Measurements from ENCODE around the gene BICD2. TPM values are rescaled to one million over a fixed set of nuclear protein-coding genes. Genes with fewer than 3 reads are reported as not detected.

BICD2 gene
- total and polyA plus RNA-seq, 10 of the 15 experiments (the other 5 are each of a cell fraction or from before 2014, with no cell fraction given), result 5.3 to 25.5 (median 14.4) TPM

DNA sequence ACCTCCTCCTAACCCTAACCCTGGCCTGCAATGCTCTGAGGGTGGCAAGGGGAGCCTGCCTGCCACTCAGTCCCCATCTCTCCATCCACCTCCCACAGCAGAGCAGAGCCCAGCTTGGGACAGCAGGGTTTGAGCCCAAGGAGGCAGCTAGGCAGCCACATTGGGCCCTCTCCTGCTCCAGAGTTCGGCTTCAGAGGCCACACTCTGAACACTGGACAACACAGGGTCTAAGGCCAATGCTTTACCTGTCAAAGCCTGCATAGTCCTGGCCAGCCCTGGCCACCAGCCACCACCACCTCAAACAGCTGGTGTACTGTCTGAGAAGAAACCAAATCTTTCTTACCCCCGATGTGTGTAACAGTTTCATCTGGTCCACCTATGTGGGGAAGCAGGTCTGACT is 5.2 kb downstream of the BICD2 start (continued):
- TF ChIP-seq, protein P1, sequence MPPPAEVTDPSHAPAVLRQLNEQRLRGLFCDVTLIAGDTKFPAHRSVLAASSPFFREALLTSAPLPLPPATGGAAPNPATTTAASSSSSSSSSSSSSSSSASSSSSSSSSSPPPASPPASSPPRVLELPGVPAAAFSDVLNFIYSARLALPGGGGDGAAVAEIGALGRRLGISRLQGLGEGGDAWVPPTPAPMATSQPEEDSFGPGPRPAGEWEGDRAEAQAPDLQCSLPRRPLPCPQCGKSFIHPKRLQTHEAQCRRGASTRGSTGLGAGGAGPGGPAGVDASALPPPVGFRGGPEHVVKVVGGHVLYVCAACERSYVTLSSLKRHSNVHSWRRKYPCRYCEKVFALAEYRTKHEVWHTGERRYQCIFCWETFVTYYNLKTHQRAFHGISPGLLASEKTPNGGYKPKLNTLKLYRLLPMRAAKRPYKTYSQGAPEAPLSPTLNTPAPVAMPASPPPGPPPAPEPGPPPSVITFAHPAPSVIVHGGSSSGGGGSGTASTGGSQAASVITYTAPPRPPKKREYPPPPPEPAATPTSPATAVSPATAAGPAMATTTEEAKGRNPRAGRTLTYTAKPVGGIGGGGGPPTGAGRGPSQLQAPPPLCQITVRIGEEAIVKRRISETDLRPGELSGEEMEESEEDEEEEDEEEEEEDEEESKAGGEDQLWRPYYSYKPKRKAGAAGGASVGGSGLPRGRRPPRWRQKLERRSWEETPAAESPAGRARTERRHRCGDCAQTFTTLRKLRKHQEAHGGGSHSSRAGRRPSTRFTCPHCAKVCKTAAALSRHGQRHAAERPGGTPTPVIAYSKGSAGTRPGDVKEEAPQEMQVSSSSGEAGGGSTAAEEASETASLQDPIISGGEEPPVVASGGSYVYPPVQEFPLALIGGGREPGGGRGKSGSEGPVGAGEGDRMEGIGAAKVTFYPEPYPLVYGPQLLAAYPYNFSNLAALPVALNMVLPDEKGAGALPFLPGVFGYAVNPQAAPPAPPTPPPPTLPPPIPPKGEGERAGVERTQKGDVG (CRISPR knock-in tag; IDR thresholded peaks at IDR 0.05), result no peak
- TF ChIP-seq EP300 (IDR thresholded peaks at IDR 0.05; ENCODE audit: borderline replicate concordance in 1 of 2, control insufficient read depth in 1 of 2, low read depth in 2 of 2, low read length in 2 of 2) (no peak), ATF3 (IDR thresholded peaks at IDR 0.05; ENCODE audit: borderline replicate concordance, extremely low read depth, low read depth, low read length) (no peak)

DNA sequence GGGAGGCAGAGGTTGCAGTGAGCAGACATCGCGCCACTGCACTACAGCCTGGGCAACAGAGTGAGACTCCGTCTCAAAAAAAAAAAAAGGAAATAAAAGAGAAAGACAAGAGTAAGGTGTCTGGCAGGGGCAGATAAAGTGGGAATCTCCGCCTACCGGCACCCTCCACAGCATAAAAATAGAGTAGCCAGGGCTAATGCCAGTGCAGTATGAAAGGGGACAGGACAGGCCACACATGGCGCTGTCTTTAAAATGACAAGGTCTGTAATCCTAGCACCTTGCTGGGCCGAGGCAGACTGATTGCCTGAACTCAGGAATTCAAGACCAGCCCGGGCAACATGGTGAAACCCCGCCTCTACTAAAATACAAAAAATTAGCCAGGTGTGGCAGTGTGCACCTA is 7.8 kb downstream of the BICD2 start:
- in situ Hi-C loops (cut with MboI) (no loop called here), intact Hi-C loops (cut with micrococcal nuclease; ENCODE audit: unreplicated experiment) (no loop called here)
- Histone ChIP-seq H3K4me3 (no peak overlapping the region), H3K79me2 (ENCODE audit: control insufficient read depth, insufficient read depth, low read length) (peaks cover 54% of the 10 kb centered on the region), H3K9me3 (replicated peaks; ENCODE audit: control insufficient read depth, insufficient read depth, low read length) (peaks cover 6% of the 10 kb centered on the region; the same call in 2 of the 3 replicates), H3K27me3 (replicated peaks in 1 of 2; ENCODE audit: control insufficient read depth in 2 of 2, insufficient read depth in 2 of 2, low read length in 1 of 2) (no peaks in the 10 kb centered on the region), H3K36me3 (ENCODE audit: control insufficient read depth in 2 of 2, insufficient read depth in 2 of 2, low read length in 1 of 2) (peaks cover 0 to 4% of the 10 kb centered on the region in 2 experiments; a peak in 1 of 4 replicates), H3K4me1 (ENCODE audit: control insufficient read depth, insufficient read depth, low read length) (peaks cover 10% of the 10 kb centered on the region), H3K4me2 (ENCODE audit: control insufficient read depth, insufficient read depth) (no peak overlapping the region), H2AFZ (ENCODE audit: control insufficient read depth, low read depth, low read length) (no peak overlapping the region), H3K9ac (ENCODE audit: control insufficient read depth, insufficient read depth, low read length) (no peak overlapping the region), H3K27ac (ENCODE audit: control insufficient read depth, insufficient read depth) (no peak overlapping the region), H4K20me1 (ENCODE audit: control insufficient read depth, insufficient read depth) (no peaks in the 10 kb centered on the region)
- ATAC-seq (no peak), FAIRE-seq (no peak), DNase-seq (ENCODE audit: low read depth, low spot score) (no peak)
- POLR2A ChIA-PET, result no interaction called here
- no TSS peak for BruUV-seq (replicated peaks)
- RAD21 ChIA-PET (ENCODE audit: unreplicated experiment), result no interaction called here
- WGBS (ENCODE audit: insufficient coverage, insufficient replicate concordance, low lambda C conversion rate, missing lambda C conversion rate), result 91% methylated on average over 9 of the region's 9 CpGs
- TF ChIP-seq, protein P2, sequence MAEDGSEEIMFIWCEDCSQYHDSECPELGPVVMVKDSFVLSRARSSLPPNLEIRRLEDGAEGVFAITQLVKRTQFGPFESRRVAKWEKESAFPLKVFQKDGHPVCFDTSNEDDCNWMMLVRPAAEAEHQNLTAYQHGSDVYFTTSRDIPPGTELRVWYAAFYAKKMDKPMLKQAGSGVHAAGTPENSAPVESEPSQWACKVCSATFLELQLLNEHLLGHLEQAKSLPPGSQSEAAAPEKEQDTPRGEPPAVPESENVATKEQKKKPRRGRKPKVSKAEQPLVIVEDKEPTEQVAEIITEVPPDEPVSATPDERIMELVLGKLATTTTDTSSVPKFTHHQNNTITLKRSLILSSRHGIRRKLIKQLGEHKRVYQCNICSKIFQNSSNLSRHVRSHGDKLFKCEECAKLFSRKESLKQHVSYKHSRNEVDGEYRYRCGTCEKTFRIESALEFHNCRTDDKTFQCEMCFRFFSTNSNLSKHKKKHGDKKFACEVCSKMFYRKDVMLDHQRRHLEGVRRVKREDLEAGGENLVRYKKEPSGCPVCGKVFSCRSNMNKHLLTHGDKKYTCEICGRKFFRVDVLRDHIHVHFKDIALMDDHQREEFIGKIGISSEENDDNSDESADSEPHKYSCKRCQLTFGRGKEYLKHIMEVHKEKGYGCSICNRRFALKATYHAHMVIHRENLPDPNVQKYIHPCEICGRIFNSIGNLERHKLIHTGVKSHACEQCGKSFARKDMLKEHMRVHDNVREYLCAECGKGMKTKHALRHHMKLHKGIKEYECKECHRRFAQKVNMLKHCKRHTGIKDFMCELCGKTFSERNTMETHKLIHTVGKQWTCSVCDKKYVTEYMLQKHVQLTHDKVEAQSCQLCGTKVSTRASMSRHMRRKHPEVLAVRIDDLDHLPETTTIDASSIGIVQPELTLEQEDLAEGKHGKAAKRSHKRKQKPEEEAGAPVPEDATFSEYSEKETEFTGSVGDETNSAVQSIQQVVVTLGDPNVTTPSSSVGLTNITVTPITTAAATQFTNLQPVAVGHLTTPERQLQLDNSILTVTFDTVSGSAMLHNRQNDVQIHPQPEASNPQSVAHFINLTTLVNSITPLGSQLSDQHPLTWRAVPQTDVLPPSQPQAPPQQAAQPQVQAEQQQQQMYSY (CRISPR knock-in tag; IDR thresholded peaks at IDR 0.05), result no peak
- TF ChIP-seq, protein P3, sequence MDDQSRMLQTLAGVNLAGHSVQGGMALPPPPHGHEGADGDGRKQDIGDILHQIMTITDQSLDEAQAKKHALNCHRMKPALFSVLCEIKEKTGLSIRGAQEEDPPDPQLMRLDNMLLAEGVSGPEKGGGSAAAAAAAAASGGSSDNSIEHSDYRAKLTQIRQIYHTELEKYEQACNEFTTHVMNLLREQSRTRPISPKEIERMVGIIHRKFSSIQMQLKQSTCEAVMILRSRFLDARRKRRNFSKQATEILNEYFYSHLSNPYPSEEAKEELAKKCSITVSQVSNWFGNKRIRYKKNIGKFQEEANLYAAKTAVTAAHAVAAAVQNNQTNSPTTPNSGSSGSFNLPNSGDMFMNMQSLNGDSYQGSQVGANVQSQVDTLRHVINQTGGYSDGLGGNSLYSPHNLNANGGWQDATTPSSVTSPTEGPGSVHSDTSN (IDR thresholded peaks at IDR 0.05; ENCODE audit: insufficient replicate concordance, low read depth, low read length), result no peak
- TF ChIP-seq RELA (IDR thresholded peaks at IDR 0.05; ENCODE audit: borderline replicate concordance, partially characterized antibody), result no peak
- TF ChIP-seq POLR2AphosphoS5 (IDR thresholded peaks at IDR 0.05; ENCODE audit: low read length), result no peak
- TF ChIP-seq ETV6 (conservative IDR thresholded peaks at IDR 0.05 in 1 of 2, IDR thresholded peaks at IDR 0.05 in 1 of 2; ENCODE audit: borderline replicate concordance in 1 of 2, low read depth in 1 of 2), result no peak
- no peak for TF ChIP-seq TBL1XR1 (IDR thresholded peaks at IDR 0.05; ENCODE audit: low read depth, low read length)
- CTCF ChIA-PET, result no interaction called here
- SMC1A ChIA-PET (ENCODE audit: uncharacterized antibody, unreplicated experiment), result no interaction called here
